ENCODE measurements around the gene LRRIQ1.

DNA sequence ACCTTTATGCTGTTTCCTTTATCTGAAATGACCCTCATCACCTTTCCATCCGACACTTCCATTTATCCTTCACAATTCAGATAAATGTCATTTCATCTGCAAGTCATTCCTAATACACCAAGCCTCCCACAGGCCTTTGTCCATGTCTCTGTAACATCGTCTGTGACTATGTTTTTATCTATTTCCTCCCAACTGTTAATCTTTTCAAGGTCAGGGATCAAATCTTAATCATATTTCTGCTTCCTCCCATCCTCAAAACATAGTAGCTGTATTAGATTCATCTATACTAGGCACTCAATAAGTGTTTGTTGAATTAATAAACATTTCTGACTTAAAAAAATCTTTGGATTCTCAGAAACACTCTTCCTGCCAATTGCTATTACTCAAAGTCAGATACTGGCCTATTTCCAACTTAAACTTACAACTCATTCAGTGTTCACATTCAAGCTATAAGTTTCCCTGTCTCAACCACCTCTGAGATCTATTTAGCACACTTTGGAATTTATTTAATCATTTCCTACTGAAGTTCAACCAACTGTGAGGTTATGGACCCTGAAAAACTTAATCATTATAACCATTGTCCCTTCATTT lies 143.6 kb downstream of the LRRIQ1 start:
- TF ChIP-seq, protein P1, sequence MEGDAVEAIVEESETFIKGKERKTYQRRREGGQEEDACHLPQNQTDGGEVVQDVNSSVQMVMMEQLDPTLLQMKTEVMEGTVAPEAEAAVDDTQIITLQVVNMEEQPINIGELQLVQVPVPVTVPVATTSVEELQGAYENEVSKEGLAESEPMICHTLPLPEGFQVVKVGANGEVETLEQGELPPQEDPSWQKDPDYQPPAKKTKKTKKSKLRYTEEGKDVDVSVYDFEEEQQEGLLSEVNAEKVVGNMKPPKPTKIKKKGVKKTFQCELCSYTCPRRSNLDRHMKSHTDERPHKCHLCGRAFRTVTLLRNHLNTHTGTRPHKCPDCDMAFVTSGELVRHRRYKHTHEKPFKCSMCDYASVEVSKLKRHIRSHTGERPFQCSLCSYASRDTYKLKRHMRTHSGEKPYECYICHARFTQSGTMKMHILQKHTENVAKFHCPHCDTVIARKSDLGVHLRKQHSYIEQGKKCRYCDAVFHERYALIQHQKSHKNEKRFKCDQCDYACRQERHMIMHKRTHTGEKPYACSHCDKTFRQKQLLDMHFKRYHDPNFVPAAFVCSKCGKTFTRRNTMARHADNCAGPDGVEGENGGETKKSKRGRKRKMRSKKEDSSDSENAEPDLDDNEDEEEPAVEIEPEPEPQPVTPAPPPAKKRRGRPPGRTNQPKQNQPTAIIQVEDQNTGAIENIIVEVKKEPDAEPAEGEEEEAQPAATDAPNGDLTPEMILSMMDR (IDR thresholded peaks at IDR 0.05), result no peak
- TF ChIP-seq ZFX (IDR thresholded peaks at IDR 0.05; ENCODE audit: borderline replicate concordance), result no peak
